Right ventricle myocardium superior (tissue), 1 donor: ENCODE data around the gene KCND3. TPM values are rescaled to one million over a fixed set of nuclear protein-coding genes. Genes with fewer than 3 reads are reported as not detected.

Experiments
- ATAC-seq: fragments of 200-7000 bp; cut with Tn5 transposase; one replicate; pipeline ENCODE4 v1.9.1; 2020; ENCODE audit warnings: mild to moderate bottlenecking; ENCODE audit not compliant: poor library complexity
- DNase-seq: peaks from one replicate; pipeline ENCODE4 v3.0.0-alpha.2; 2020
- intact Hi-C: fragments of 100-400 bp; cut with DNase I; formaldehyde crosslinking; loops from one replicate; pipeline ENCODE4 v1.11.2; 2022
- total RNA-seq: library from RNA; stranded (reverse); fragmentation: NEBNext Ultra II Directional; extraction: Animal tissue kit (Norgen Biotek cat#: 25700); gene quantifications from one replicate; pipeline ENCODE4 v1.2.1, GENCODE V29; 2021
- donor health status: DM: no; HTN: yes; CAD: no; lungs with severe emphysema.

The KCND3 gene
- total RNA-seq, 1 donor from 2014 or later = 19.7 TPM

DNA sequence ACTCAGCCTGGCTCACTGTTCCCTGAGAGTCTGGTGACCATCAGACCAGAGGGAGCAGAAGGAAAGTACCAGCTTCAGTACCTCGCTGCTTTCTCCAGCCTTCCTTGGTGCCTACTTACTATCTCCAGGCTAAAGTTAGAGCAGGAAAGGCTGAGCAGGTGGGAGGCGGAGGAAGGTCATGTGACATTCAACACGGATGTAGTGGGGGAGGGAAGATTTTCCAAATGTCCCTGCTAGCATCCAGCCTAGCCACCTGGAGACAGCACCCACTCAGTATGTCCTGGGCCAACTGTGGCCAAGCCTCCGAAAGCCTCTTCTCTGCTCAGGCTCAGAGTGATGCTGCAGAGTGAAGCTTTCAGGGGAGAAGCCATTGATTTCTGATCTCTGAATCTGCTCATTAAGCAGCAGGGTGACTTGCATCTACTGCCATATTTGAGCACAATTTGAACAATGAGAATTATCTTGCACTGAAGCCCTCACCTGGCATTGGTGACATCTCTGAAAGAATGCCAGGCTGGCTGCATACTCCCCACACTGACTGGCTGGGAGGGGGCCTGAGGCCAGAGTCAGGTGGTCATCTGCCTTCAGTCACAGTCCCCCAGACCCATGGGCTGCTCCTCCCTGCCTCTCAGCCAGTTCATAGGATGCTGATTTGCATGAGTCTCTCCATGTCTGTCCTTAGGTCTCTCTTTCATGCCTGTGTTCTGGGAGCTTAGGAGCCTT, 86.2 kb downstream of the KCND3 start:
- ATAC-seq = peak; percentile 4
- intact Hi-C loops = no loop called here
- DNase-seq = no peak

DNA sequence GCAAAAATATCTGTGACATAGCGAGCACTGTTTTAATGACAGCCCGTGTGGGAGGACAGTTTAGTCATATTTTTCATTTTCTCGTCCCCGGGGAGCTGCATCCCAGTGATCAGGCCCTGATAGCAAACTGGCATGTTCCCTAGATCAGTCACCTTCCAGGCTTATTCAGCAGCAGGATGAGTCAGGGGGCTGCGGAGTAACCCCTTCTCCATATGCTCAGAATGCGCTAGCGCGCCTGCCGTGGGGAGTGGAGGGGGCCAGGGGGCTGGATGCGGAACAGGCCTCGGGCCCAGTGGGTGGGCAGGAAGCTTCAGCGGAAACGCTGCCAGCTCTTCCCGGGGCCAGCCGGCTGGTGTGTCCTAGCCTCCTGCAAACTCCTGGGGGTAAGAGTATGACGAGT, 94.0 kb downstream of the KCND3 start:
- ATAC-seq = no peak
- no peak for DNase-seq
- intact Hi-C loops = no loop called here

GRCh38 chr1:111895017-111895416, 94.5 kb downstream of the KCND3 start:
- DNase-seq (no peak), ATAC-seq (no peak)
- intact Hi-C loops = no loop called here

DNA sequence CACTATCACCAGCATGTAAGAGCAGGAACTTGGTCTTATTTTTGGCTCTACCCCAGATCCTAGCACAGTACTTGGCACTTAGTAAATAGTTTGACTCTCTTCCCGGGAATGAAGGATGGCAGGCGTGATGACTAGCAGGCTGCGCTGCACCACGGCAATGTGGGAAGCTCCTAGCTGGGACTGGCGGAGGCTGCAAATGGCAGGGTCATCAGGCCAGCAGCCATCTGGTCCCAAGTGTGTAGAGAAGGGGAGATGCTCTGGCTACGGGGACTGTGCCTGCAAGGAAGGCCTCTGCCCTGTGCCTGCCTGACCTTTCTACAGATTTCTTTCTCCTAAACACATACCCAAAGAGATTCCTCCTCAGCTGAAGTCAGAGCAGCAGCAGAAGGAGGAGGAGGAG, 95.0 kb downstream of the KCND3 start:
- intact Hi-C loops = no loop called here
- DNase-seq (no peak), ATAC-seq (no peak)

DNA sequence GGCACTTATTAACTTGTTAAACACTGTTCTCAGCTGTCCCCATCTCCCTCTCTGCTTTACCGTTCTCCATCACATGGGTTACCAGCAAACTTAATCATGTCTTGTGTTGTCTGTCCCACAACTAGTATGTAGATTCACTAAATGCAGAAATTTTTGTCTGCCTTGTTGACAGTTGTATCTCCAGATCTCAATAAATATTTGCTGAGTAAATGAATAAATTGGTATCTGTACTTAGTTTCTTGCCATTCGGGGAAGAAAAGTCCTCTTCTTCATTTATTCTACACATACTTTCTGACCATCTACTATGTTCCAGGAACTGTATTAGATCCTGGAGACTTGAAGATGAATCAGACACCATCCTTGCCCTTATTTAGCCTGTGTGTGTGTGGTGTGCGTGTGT, 97.9 kb downstream of the KCND3 start:
- ATAC-seq (no peak), DNase-seq (no peak)
- intact Hi-C loops = no loop called here

DNA sequence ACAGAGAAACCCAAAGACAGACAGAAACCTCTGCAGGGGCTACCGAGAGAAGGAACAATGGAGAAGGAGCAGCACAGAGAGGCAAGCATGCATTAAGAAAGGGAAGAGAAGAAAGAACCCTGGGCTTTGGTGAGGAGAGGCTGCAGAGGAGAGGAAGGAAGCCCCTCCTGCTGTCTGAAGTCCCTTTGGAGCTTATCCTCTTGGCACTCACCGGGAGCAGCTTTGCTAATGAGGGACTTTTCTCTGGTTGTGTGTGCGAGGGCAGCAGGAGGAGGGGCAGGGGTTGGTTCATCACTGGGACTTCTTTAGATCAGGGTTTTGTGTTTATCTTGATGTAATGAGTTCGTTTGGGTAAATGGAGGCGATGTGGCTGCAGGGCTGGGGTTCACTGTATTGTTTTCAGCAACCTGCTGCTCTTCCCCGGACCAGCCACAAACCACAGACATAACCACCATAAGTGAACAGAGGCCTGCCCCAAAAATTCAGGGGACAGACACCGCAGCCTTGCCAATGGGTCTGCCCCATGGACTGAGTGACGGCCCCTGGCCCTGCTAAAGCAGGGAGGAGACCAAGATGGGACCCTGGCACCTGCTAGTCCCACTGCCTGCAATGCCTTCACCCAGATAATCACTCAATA, 100.6 kb downstream of the KCND3 start:
- intact Hi-C loops = no loop called here
- ATAC-seq = no peak
- no peak for DNase-seq

- DNase-seq (no peak), ATAC-seq (no peak)
- intact Hi-C loops = no loop called here
Measured at GRCh38 chr1:111887875-111888274, 101.6 kb downstream of the KCND3 start.

- ATAC-seq (no peak), DNase-seq (no peak)
- intact Hi-C loops = no loop called here
Measured at GRCh38 chr1:111887385-111887784, 102.1 kb downstream of the KCND3 start.

DNA sequence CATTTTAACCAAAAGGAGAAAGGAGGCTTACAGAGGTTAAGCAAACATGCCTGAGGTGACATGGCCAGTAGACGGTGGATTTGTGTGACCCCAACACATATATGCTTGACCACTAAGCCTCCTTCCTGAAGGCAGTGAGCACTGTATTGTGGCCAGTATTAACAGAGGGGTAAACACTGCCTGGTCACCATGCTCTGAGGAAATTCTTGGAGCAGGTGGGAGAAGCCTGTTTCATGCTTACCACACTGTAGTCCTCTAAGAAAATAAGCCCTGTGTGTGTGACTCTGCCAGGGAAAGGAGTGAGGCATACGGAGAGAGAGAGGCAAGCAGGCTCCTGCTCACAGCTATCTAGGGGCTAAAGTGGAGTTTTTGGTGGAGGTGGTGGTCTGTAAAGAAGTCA, 102.7 kb downstream of the KCND3 start:
- intact Hi-C loops = no loop called here
- ATAC-seq (peak; percentile 11), DNase-seq (no peak)

DNA sequence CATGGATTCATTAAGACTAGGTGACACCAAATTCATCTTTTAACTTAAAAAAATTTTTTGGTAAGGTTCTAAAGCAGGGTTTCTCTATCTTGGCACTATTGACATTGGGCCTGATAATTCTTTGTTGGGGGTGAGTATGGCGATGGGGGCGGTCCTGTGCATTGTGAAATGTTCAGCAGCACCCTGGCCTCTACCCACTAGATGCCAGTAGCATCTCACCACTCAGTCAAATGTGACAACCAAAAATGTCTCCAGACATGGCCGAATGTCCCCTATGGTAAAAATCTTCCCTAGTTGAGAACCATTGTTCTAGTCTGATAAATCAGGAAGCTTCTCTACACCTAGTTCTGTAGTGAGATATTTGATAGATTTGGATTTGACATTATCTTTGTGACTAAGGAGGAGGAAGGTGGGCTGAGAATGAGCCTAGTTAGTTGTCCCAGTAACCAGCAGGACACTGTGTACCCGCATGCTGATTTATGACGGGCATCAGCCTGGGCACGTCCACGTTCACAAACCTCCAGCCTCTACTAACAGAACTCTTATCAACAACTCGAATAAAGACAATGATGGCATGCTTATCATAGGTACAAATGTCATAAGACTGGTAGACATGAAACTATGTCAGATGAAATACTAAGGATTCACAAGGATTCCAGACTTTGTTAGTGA, 104.6 kb downstream of the KCND3 start:
- ATAC-seq (peak; percentile 62), DNase-seq (no peak)
- intact Hi-C loops = no loop called here

DNA sequence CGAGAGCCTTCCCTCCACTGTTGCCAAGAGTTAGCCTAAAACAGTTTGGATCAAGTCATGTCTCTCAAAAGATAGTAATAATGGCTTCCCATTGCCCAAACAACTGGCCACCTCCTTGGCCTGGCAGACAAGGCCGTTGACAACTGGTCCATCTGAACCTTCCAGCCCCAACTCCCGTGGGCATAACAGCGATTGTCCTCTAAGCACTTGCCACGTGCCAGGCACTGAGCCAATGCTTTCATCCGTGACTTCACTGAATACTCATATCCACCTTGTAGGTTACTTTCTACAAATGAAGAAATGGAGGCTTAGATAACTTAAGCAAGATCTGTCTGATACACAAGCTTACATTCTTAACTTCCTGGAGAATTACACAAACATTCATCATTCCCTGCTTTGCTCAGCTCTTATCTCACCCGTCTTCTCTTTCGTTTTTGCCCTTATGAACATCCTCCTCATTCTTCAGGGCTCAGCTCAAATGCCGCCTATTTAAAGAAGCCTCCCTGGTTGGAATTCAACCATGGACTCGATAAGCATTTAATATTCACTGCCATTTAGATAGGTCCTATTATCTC, 106.4 kb downstream of the KCND3 start:
- no peak for ATAC-seq
- no peak for DNase-seq

GRCh38 chr1:111882559-111882958, 106.9 kb downstream of the KCND3 start:
- DNase-seq = no peak
- no peak for ATAC-seq
- intact Hi-C loops = no loop called here

More for the DNA sequence above, 106.4 kb downstream of the KCND3 start:
- intact Hi-C loops = no loop called here

GRCh38 chr1:111880881-111881837, 108.3 kb downstream of the KCND3 start:
- ATAC-seq (peak; percentile 63), DNase-seq (peak; percentile 69)
- intact Hi-C loops = no loop called here

DNA sequence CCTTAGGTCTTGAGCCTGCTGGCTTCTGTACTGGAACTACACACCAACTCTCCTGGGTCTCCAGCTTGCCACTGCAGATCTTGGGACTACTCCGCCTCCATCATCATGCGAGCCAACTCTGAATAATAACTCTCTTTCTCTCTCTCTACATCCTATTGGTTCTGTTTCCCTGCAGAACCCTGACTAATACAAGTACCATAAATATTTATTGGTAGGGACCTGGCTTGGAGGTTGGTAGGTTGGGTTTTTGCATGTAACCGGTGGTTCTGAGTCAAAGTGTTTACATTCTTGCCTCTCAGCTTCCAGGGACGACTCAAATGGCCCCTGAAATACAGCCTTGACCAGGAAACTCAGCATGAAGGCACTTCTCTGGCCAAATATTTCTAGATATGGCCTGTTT, 110.4 kb downstream of the KCND3 start:
- no peak for ATAC-seq
- intact Hi-C loops = no loop called here
- no peak for DNase-seq

DNA sequence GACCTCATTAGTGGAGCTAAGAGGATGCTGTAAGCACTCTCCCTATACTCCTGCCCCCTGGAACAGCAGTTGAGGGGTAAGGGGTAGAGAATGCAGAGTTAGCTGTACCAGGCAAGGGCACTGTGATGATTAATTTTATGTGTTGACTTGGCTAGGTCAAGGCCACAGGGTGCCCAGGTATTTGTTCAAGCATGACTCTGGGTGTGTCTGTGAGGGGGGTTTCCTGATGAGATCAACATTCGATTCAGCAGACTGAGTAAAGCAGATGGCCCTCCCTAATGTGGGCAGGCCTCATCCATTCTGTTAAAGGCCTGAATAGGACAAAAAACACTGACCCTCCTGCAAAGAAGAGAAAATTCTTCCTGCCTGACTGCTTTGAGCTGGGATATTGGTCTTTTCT, 110.8 kb downstream of the KCND3 start:
- ATAC-seq = no peak
- no peak for DNase-seq
- intact Hi-C loops = no loop called here

DNA sequence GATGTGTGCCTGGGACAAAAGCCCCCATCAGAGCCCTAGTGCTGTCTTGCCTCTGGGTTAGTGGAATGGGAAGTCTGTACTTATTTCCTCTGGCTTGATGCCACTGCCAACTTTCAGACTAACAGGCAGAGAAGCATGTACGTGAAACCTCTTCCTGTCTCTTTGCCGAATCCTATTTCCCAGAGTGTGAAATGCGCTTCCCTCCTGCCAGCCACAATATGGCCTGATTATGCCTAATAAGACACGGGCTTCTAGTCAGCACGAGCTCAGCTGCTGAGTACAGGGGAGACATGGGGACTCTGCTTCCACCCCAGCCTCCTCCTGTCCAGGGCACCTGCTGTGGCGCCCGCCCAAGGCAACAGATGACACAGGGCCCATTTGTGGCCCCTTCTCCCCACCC, 111.4 kb downstream of the KCND3 start:
- no peak for DNase-seq
- intact Hi-C loops = no loop called here
- ATAC-seq = no peak

DNA sequence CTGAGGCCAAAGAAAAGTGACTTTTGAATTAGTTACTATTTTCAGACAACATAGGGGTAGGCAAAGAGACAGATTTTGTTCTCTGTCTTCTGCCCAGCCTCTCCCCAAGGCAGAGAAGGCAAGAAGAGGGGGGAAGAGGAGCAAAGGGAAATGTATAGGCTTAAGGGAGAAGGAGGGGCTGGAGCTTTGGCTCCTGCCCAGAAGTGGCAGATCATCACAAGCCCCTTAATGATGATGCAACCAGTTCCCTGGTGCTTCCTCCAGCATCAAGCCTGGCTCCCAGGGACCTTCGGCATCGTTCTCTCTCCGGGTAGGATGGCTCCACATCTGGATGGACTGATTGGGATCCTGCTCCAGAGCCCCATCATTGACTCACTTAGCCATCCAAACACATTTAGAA, 112.8 kb downstream of the KCND3 start:
- ATAC-seq = no peak
- DNase-seq = no peak
- intact Hi-C loops = no loop called here

GRCh38 chr1:111875640-111876039, 113.8 kb downstream of the KCND3 start:
- DNase-seq (no peak), ATAC-seq (peak; percentile 42)
- intact Hi-C loops = no loop called here
